ENCODE data around the gene CLN5. TPM values are rescaled to one million over a fixed set of nuclear protein-coding genes. Genes with fewer than 3 reads are reported as not detected.
"Not testable (repeated sequence)": the region's sequence is repeated elsewhere in the genome, so short reads cannot be mapped to it uniquely, and the experiment has no call there.

Gene CLN5
- total and polyA plus RNA-seq, 10 of the 15 experiments (the other 5 are each of a cell fraction or from before 2014, with no cell fraction given), result 11.2 to 22.2 (median 13.1) TPM

- WGBS (ENCODE audit: insufficient coverage, insufficient replicate concordance, low lambda C conversion rate, missing lambda C conversion rate), result 71% methylated on average over 4 of the region's 4 CpGs
- DNase-seq (ENCODE audit: low read depth, low spot score); H2AFZ ChIP-seq (ENCODE audit: control insufficient read depth, low read depth, low read length); BruUV-seq (replicated peaks); H3K9ac ChIP-seq (ENCODE audit: control insufficient read depth, insufficient read depth, low read length); intact Hi-C loops (cut with micrococcal nuclease; ENCODE audit: unreplicated experiment); H3K4me2 ChIP-seq (ENCODE audit: control insufficient read depth, insufficient read depth); H3K4me3 ChIP-seq; H3K27me3 ChIP-seq (replicated peaks in 1 of 2; ENCODE audit: control insufficient read depth in 2 of 2, insufficient read depth in 2 of 2, low read length in 1 of 2); H3K27ac ChIP-seq (ENCODE audit: control insufficient read depth, insufficient read depth); H3K9me3 ChIP-seq (replicated peaks; ENCODE audit: control insufficient read depth, insufficient read depth, low read length); RAD21 ChIA-PET (ENCODE audit: unreplicated experiment); H3K79me2 ChIP-seq (ENCODE audit: control insufficient read depth, insufficient read depth, low read length); H3K4me1 ChIP-seq (ENCODE audit: control insufficient read depth, insufficient read depth, low read length); H4K20me1 ChIP-seq (ENCODE audit: control insufficient read depth, insufficient read depth); FAIRE-seq: not testable (repeated sequence)
- peak; percentile 76 for ATAC-seq
- ChIA-PET POLR2A (interaction anchor here (0.6 kb wide), 1 partner anchor 11 kb away, joined by 5 read pairs; no protein-coding TSS in a partner anchor), SMC1A (ENCODE audit: uncharacterized antibody, unreplicated experiment) (interaction anchor here (1.3 kb wide), 1 partner anchor 10 kb away, joined by 3 read pairs; no protein-coding TSS in a partner anchor), CTCF (interaction anchor here (0.6 to 1.8 kb wide), 2 partner anchors 9 to 12 kb away, joined by 3 read pairs; no protein-coding TSS in a partner anchor)
- in situ Hi-C loops (cut with MboI), result loop anchor here (25.0 kb wide), 1 partner anchor 1629 kb away; no protein-coding TSS in a partner anchor
- TF ChIP-seq RFX5 (IDR thresholded peaks at IDR 0.05; ENCODE audit: low read depth, low read length) (peak; percentile 90), CREM (IDR thresholded peaks at IDR 0.05; ENCODE audit: low read depth) (peak; percentile 35; the same call in 1 of the 2 replicates)
- H3K36me3 ChIP-seq (ENCODE audit: control insufficient read depth in 2 of 2, insufficient read depth in 2 of 2, low read length in 1 of 2), result peaks cover 7 to 29% of the 10 kb centered on the region in 2 experiments
These were observed 16.5 kb downstream of the CLN5 start for GRCh38 chr13:77008337-77008736.

- H3K9ac ChIP-seq (ENCODE audit: control insufficient read depth, insufficient read depth, low read length), result no peak overlapping the region
- DNase-seq (ENCODE audit: low read depth, low spot score), result no peak
- H3K4me1 ChIP-seq (ENCODE audit: control insufficient read depth, insufficient read depth, low read length), result peaks cover 9% of the 10 kb centered on the region; the same call in 1 of the 2 replicates
- no peaks in the 10 kb centered on the region for H3K27me3 ChIP-seq (replicated peaks in 1 of 2; ENCODE audit: control insufficient read depth in 2 of 2, insufficient read depth in 2 of 2, low read length in 1 of 2)
- ChIA-PET RAD21 (ENCODE audit: unreplicated experiment) (no interaction called here), SMC1A (ENCODE audit: uncharacterized antibody, unreplicated experiment) (interaction anchor here (0.9 to 1.3 kb wide), 2 partner anchors 8 to 9 kb away, joined by 3 read pairs; no protein-coding TSS in a partner anchor), CTCF (interaction anchor here (1.8 kb wide), 1 partner anchor 8 kb away, joined by 3 read pairs; no protein-coding TSS in a partner anchor), POLR2A (interaction anchor here (0.6 kb wide), 1 partner anchor 12 kb away, joined by 5 read pairs; no protein-coding TSS in a partner anchor)
- H3K79me2 ChIP-seq (ENCODE audit: control insufficient read depth, insufficient read depth, low read length), result no peaks in the 10 kb centered on the region
- peak; percentile 13 for FAIRE-seq
- no TSS peak for BruUV-seq (replicated peaks)
- no peak overlapping the region for H3K4me3 ChIP-seq
- H3K4me2 ChIP-seq (ENCODE audit: control insufficient read depth, insufficient read depth), result no peak overlapping the region
- H3K36me3 ChIP-seq (ENCODE audit: control insufficient read depth in 2 of 2, insufficient read depth in 2 of 2, low read length in 1 of 2), result peaks cover 8 to 34% of the 10 kb centered on the region in 2 experiments
- intact Hi-C loops (cut with micrococcal nuclease; ENCODE audit: unreplicated experiment), result no loop called here
- WGBS (ENCODE audit: insufficient coverage, insufficient replicate concordance, low lambda C conversion rate, missing lambda C conversion rate), result 32% methylated on average over 2 of the region's 2 CpGs
- no peak overlapping the region for H2AFZ ChIP-seq (ENCODE audit: control insufficient read depth, low read depth, low read length)
- ATAC-seq, result peak; percentile 75
- H3K9me3 ChIP-seq (replicated peaks; ENCODE audit: control insufficient read depth, insufficient read depth, low read length), result no peaks in the 10 kb centered on the region
- no peaks in the 10 kb centered on the region for H4K20me1 ChIP-seq (ENCODE audit: control insufficient read depth, insufficient read depth)
- in situ Hi-C loops (cut with MboI), result loop anchor here (25.0 kb wide), 1 partner anchor 1628 kb away; no protein-coding TSS in a partner anchor
- no peak overlapping the region for H3K27ac ChIP-seq (ENCODE audit: control insufficient read depth, insufficient read depth)
- TF ChIP-seq WRNIP1 (IDR thresholded peaks at IDR 0.05; ENCODE audit: borderline replicate concordance, low read depth, low read length), result no peak
- no peak for TF ChIP-seq MTA3 (IDR thresholded peaks at IDR 0.05; ENCODE audit: borderline replicate concordance, low read length)
- TF ChIP-seq, protein P1, sequence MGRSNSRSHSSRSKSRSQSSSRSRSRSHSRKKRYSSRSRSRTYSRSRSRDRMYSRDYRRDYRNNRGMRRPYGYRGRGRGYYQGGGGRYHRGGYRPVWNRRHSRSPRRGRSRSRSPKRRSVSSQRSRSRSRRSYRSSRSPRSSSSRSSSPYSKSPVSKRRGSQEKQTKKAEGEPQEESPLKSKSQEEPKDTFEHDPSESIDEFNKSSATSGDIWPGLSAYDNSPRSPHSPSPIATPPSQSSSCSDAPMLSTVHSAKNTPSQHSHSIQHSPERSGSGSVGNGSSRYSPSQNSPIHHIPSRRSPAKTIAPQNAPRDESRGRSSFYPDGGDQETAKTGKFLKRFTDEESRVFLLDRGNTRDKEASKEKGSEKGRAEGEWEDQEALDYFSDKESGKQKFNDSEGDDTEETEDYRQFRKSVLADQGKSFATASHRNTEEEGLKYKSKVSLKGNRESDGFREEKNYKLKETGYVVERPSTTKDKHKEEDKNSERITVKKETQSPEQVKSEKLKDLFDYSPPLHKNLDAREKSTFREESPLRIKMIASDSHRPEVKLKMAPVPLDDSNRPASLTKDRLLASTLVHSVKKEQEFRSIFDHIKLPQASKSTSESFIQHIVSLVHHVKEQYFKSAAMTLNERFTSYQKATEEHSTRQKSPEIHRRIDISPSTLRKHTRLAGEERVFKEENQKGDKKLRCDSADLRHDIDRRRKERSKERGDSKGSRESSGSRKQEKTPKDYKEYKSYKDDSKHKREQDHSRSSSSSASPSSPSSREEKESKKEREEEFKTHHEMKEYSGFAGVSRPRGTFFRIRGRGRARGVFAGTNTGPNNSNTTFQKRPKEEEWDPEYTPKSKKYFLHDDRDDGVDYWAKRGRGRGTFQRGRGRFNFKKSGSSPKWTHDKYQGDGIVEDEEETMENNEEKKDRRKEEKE (IDR thresholded peaks at IDR 0.05), result no peak
- TF ChIP-seq, protein P2, sequence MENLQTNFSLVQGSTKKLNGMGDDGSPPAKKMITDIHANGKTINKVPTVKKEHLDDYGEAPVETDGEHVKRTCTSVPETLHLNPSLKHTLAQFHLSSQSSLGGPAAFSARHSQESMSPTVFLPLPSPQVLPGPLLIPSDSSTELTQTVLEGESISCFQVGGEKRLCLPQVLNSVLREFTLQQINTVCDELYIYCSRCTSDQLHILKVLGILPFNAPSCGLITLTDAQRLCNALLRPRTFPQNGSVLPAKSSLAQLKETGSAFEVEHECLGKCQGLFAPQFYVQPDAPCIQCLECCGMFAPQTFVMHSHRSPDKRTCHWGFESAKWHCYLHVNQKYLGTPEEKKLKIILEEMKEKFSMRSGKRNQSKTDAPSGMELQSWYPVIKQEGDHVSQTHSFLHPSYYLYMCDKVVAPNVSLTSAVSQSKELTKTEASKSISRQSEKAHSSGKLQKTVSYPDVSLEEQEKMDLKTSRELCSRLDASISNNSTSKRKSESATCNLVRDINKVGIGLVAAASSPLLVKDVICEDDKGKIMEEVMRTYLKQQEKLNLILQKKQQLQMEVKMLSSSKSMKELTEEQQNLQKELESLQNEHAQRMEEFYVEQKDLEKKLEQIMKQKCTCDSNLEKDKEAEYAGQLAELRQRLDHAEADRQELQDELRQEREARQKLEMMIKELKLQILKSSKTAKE (IDR thresholded peaks at IDR 0.05; ENCODE audit: low read depth, poor library complexity, severe bottlenecking), result no peak
- peak in 1 of 2 experiments; percentile 42; a peak in 1 of 4 replicates for TF ChIP-seq IKZF2 (IDR thresholded peaks at IDR 0.05)
- TF ChIP-seq NFIC (IDR thresholded peaks at IDR 0.05; ENCODE audit: low read depth, low read length), result peak; percentile 50; the same call in 1 of the 2 replicates
- no peak for TF ChIP-seq BHLHE40 (IDR thresholded peaks at IDR 0.05; ENCODE audit: borderline replicate concordance in 1 of 2, low read depth in 2 of 2, low read length in 1 of 2)
- no peak for TF ChIP-seq BRCA1 (IDR thresholded peaks at IDR 0.05; ENCODE audit: low read depth, low read length)
- no peak for TF ChIP-seq FOXK2 (IDR thresholded peaks at IDR 0.05)
- TF ChIP-seq RUNX3 (IDR thresholded peaks at IDR 0.05; ENCODE audit: low read length), result peak; percentile 69
- no peak for TF ChIP-seq RFX5 (IDR thresholded peaks at IDR 0.05; ENCODE audit: low read depth, low read length)
These were observed 17.1 kb downstream of the CLN5 start for GRCh38 chr13:77009011-77009410.
